MM.1S (cell line): ENCODE results near the gene CHN2.

Source experiments
- CTCF ChIP-seq: fragments of 300-600 bp; sonication (generic); IDR thresholded peaks from 2 replicates; pipeline ENCODE4 v1.5.1; 2016; ENCODE audit warnings: antibody characterized with exemption, low read length, mixed read lengths
- EZH2phosphoT487 ChIP-seq: fragments of 300-600 bp; sonication (generic); IDR thresholded peaks from 2 replicates; pipeline ENCODE4 v1.6.1; 2018; ENCODE audit warnings: antibody characterized with exemption, low read length

DNA sequence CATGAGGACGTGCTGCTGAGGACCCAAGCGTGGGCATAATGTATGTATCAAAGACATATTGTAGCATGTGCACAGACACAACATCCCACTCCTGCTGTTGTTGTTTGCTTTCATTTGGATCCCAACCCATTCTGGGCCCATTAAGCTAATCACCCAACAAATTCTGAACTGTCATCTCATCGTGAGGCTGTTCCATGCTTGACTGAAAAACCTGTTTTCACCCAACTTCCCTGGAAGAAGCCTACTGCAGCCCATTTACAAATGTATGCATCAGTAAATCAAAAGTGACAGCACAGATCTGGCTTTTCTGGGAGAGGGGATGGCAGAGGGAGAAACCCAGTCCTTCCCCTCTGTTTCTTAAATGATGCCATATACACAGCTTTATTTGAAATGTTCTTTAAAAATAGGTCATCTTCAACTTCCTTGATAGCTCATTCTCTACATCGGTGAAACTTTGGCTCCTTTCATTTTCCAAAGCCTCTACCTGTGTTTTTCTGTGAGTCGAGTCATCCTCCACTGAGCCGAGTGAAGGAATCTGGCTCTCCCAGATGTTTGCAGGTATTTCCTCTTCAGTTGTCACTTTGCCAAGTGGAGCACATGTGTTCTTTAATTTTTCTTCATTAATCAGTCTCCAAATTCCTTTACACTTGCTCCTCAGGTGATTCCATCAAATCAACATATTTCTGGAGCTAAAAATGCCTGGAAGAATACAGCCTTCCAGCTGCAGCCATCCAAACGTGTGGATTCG lies 151.8 kb downstream of the CHN2 start:
- TF ChIP-seq CTCF (no peak), EZH2phosphoT487 (no peak)
